ENCODE results near the gene GMEB1.

GMEB1 gene

DNA sequence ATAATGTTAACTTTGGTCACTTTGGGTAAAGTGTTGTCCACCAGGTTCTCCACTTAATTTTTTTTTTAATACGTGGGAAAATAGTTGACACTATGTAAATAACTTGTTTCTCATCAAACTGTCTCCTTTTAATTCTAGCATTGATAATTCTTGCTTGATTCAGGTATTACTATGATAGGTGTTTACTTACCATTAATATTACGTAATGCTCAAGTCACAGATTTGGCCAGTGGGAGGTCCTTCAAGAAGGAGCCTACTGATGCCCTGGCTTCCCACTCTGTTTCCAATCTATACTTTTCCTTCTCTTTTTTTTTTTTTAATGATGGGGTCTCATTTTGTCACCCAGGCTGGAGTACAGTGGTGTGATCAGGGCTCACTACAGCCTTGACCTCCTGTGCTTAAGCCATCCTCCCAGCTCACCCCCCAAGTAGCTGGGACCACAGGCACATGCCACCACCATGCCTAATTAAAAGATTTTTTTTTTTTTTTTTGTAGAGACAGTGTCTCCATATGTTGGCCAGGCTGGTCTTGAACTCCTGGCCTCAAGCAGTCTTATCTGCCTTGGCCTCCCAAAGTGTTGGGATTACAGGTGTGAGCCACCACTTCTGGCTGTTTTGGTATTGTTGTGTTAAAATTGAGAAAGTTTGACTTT lies 98.1 kb downstream of the GMEB1 start:
- TF ChIP-seq TAF1 (IDR thresholded peaks at IDR 0.05; ENCODE audit: borderline replicate concordance, insufficient read depth, low read length) (no peak), SIN3A (IDR thresholded peaks at IDR 0.05; ENCODE audit: borderline replicate concordance, insufficient read depth, low read length) (no peak), FOXP2 (optimal IDR thresholded peaks at IDR 0.05; ENCODE audit: borderline replicate concordance, extremely low read depth, extremely low read length, insufficient read depth) (no peak), POLR2AphosphoS5 (IDR thresholded peaks at IDR 0.05; ENCODE audit: low read depth, low read length) (no peak)
- TF ChIP-seq, protein P1, sequence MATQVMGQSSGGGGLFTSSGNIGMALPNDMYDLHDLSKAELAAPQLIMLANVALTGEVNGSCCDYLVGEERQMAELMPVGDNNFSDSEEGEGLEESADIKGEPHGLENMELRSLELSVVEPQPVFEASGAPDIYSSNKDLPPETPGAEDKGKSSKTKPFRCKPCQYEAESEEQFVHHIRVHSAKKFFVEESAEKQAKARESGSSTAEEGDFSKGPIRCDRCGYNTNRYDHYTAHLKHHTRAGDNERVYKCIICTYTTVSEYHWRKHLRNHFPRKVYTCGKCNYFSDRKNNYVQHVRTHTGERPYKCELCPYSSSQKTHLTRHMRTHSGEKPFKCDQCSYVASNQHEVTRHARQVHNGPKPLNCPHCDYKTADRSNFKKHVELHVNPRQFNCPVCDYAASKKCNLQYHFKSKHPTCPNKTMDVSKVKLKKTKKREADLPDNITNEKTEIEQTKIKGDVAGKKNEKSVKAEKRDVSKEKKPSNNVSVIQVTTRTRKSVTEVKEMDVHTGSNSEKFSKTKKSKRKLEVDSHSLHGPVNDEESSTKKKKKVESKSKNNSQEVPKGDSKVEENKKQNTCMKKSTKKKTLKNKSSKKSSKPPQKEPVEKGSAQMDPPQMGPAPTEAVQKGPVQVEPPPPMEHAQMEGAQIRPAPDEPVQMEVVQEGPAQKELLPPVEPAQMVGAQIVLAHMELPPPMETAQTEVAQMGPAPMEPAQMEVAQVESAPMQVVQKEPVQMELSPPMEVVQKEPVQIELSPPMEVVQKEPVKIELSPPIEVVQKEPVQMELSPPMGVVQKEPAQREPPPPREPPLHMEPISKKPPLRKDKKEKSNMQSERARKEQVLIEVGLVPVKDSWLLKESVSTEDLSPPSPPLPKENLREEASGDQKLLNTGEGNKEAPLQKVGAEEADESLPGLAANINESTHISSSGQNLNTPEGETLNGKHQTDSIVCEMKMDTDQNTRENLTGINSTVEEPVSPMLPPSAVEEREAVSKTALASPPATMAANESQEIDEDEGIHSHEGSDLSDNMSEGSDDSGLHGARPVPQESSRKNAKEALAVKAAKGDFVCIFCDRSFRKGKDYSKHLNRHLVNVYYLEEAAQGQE (IDR thresholded peaks at IDR 0.05; ENCODE audit: insufficient read depth in 1 of 2, low read depth in 2 of 2, low read length in 2 of 2), result no peak

Data from PFSK-1 (cell line).